ENCODE results near the gene BCL6B.

Gene BCL6B

DNA sequence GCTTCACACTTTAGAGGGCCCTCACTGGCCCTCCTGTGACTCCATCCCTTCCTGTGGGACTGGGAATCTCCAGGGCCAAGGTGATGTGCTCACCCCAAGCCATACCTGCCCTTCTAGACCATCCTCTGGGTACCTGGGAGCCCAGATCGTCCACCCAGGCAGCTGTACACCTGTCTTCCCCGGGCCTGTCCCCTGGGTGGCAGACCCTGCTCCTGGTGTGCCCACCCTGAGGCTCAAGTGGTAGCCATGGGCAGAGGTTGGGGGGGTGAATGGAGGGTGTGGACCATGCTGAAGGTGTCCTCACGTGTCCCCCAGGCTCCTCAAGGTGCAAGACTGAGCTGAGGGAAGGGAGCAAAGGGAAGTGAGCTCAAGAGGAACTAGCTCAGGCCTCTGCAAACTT lies 47.9 kb downstream of the BCL6B start:
- TF ChIP-seq, protein P1, sequence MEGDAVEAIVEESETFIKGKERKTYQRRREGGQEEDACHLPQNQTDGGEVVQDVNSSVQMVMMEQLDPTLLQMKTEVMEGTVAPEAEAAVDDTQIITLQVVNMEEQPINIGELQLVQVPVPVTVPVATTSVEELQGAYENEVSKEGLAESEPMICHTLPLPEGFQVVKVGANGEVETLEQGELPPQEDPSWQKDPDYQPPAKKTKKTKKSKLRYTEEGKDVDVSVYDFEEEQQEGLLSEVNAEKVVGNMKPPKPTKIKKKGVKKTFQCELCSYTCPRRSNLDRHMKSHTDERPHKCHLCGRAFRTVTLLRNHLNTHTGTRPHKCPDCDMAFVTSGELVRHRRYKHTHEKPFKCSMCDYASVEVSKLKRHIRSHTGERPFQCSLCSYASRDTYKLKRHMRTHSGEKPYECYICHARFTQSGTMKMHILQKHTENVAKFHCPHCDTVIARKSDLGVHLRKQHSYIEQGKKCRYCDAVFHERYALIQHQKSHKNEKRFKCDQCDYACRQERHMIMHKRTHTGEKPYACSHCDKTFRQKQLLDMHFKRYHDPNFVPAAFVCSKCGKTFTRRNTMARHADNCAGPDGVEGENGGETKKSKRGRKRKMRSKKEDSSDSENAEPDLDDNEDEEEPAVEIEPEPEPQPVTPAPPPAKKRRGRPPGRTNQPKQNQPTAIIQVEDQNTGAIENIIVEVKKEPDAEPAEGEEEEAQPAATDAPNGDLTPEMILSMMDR (IDR thresholded peaks at IDR 0.05; ENCODE audit: low read depth, low read length), result no peak
- TF ChIP-seq POLR2A (IDR thresholded peaks at IDR 0.05; ENCODE audit: extremely low read depth, insufficient read length) (no peak), MYC (IDR thresholded peaks at IDR 0.05; ENCODE audit: low read depth, low read length) (no peak)
- TF ChIP-seq, protein P2, sequence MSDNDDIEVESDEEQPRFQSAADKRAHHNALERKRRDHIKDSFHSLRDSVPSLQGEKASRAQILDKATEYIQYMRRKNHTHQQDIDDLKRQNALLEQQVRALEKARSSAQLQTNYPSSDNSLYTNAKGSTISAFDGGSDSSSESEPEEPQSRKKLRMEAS (IDR thresholded peaks at IDR 0.05; ENCODE audit: low read depth, low read length), result no peak
- DNase-seq (ENCODE audit: low read depth), result no peak

DNA sequence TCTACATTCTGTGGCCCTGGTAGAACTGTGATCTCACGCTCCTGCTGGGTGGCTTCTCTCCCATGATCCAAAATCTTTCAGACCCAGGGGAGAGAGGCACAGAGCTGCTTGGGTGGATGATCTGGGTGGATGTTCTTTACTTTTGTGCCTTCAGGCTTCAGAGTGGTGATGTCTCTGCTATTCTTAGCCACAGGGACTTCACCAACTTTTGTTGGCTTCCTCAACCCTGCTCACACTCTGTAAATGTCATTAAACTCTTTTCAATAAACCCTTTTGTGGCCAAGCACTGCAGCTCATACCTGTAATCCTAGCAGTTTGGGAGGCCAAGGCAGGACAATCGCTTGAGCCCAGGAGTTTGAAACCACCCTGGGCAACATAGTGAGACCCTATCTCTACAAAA lies 49.6 kb downstream of the BCL6B start:
- no peak for DNase-seq (ENCODE audit: low read depth)
- TF ChIP-seq, protein P1 (IDR thresholded peaks at IDR 0.05; ENCODE audit: low read depth, low read length), result no peak
- no peak for TF ChIP-seq MYC (IDR thresholded peaks at IDR 0.05; ENCODE audit: low read depth, low read length)
- TF ChIP-seq, protein P2 (IDR thresholded peaks at IDR 0.05; ENCODE audit: low read depth, low read length), result no peak
- TF ChIP-seq POLR2A (IDR thresholded peaks at IDR 0.05; ENCODE audit: extremely low read depth, insufficient read length), result no peak
- no peak overlapping the region for H3K4me3 ChIP-seq (ENCODE audit: low read depth, low read length)

More for the DNA sequence above, 47.9 kb downstream of the BCL6B start:
- no peak overlapping the region for H3K4me3 ChIP-seq (ENCODE audit: low read depth, low read length)

DNA sequence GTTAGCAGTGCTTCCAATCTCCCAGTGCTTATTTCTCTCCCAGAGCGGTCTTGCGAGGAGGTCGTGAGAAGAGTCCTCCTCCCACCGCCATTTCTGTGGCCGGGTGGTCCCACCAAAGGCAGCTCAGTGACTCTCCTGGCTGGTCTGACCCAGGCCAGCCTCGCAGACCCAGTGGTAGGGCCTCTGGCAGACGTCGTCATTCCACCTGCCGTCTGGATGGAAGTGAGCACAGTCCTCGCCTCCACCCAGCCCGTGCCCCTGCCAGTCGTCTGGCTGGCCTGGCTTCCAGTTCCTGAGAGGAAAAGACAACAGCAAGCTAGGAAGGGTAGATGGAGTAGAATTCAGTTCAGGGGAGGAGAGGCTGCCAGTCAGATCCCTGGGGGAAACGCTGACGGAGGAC lies 52.1 kb downstream of the BCL6B start:
- TF ChIP-seq, protein P2 (IDR thresholded peaks at IDR 0.05; ENCODE audit: low read depth, low read length), result no peak
- TF ChIP-seq POLR2A (IDR thresholded peaks at IDR 0.05; ENCODE audit: extremely low read depth, insufficient read length), result no peak
- no peak for TF ChIP-seq MYC (IDR thresholded peaks at IDR 0.05; ENCODE audit: low read depth, low read length)
- TF ChIP-seq, protein P1 (IDR thresholded peaks at IDR 0.05; ENCODE audit: low read depth, low read length), result no peak
- H3K4me3 ChIP-seq (ENCODE audit: low read depth, low read length), result no peak overlapping the region
- no peak for DNase-seq (ENCODE audit: low read depth)

DNA sequence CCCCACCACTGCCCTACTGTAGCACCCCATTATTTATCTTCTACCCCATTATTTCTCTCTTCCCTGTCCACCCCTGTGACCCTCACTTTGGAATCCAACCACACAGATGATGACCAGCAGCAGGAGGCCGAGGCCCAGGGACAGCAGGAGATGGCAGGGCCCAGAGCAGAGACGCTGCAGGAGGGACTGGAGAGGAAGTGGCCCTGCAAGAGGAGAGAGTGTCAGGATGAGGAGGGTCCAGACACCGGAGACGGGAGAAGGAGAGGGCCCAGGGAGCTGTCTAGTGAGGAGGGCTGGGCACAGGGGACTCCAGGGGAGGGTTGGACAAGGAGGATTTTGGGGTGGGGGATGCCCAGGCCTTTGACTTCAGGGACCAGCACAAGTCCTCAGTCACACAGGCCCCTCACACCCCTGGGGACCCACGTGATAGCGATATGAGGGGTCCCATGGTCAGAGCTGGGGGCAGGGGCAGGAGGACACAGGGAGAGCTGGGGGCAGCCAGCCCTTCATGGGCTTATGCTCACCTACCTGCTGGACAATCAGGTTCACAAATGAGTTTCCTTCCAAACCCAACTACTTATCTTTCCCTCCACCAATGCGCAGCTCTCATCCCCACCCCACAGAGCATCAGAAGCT lies 55.2 kb downstream of the BCL6B start:
- H3K4me3 ChIP-seq (ENCODE audit: low read depth, low read length), result no peak overlapping the region
- no peak for TF ChIP-seq MYC (IDR thresholded peaks at IDR 0.05; ENCODE audit: low read depth, low read length)
- TF ChIP-seq, protein P2 (IDR thresholded peaks at IDR 0.05; ENCODE audit: low read depth, low read length), result no peak
- TF ChIP-seq, protein P1 (IDR thresholded peaks at IDR 0.05; ENCODE audit: low read depth, low read length), result no peak
- TF ChIP-seq POLR2A (IDR thresholded peaks at IDR 0.05; ENCODE audit: extremely low read depth, insufficient read length), result no peak
- DNase-seq (ENCODE audit: low read depth), result no peak

DNA sequence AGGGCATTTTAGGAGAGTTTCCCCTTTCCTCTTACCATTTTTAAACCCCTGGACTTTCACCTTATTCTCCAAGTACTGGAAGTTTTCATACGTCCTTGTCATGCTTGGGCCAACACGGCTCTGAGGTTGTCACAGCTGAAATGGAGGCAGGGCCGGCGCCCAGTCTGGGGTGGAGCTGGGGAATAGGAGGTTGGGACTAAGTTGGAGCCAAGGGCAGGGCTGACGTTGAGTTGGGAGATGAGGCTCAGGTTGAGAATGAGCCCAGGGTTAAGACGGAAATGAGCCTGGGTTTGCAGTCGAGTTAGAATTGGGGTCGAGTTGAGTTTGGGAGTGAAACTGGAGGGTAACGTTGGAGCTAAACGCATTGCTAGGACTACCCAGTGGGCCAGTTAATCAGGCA lies 55.9 kb downstream of the BCL6B start:
- no peak for TF ChIP-seq MYC (IDR thresholded peaks at IDR 0.05; ENCODE audit: low read depth, low read length)
- TF ChIP-seq POLR2A (IDR thresholded peaks at IDR 0.05; ENCODE audit: extremely low read depth, insufficient read length), result no peak
- TF ChIP-seq, protein P2 (IDR thresholded peaks at IDR 0.05; ENCODE audit: low read depth, low read length), result no peak
- TF ChIP-seq, protein P1 (IDR thresholded peaks at IDR 0.05; ENCODE audit: low read depth, low read length), result no peak
- no peak for DNase-seq (ENCODE audit: low read depth)

More for the DNA sequence above, 55.9 kb downstream of the BCL6B start:
- no peak overlapping the region for H3K4me3 ChIP-seq (ENCODE audit: low read depth, low read length)

Data from NB4 (cell line).